PFSK-1 (cell line): ENCODE data around the gene HECTD4.

ENCODE experiments used
- FOXP2 ChIP-seq: optimal IDR thresholded peaks from 2 replicates; pipeline ENCODE3; 2011; ENCODE audit warnings: borderline replicate concordance, control low read depth, inconsistent platforms; ENCODE audit not compliant: insufficient read depth; ENCODE audit errors: extremely low read length, extremely low read depth
- POLR2AphosphoS5 ChIP-seq: IDR thresholded peaks from 2 replicates; pipeline ENCODE4 v1.6.1; 2012; ENCODE audit warnings: low read depth, mild to moderate bottlenecking, control low read depth, low read length, moderate library complexity
- SIN3A ChIP-seq: IDR thresholded peaks from 2 replicates; pipeline ENCODE4 v1.6.1; 2012; ENCODE audit warnings: mild to moderate bottlenecking, low read length, moderate library complexity, borderline replicate concordance; ENCODE audit not compliant: insufficient read depth
- TAF1 ChIP-seq: IDR thresholded peaks from 2 replicates; pipeline ENCODE4 v1.6.1; 2012; ENCODE audit warnings: low read length, control low read depth, borderline replicate concordance; ENCODE audit not compliant: insufficient read depth
- TF ChIP-seq, protein P1 (sequence below), 2 experiments: IDR thresholded peaks; 2 replicates each; pipeline versions ENCODE4 v1.6.1 to v1.8.0; 2011 to 2012; ENCODE audit warnings: low read depth in 2 of 2, low read length in 2 of 2, control low read depth in 1 of 2, inconsistent platforms in 1 of 2, mild to moderate bottlenecking in 1 of 2, moderate library complexity in 1 of 2; ENCODE audit not compliant: insufficient read depth in 1 of 2

HECTD4 gene

DNA sequence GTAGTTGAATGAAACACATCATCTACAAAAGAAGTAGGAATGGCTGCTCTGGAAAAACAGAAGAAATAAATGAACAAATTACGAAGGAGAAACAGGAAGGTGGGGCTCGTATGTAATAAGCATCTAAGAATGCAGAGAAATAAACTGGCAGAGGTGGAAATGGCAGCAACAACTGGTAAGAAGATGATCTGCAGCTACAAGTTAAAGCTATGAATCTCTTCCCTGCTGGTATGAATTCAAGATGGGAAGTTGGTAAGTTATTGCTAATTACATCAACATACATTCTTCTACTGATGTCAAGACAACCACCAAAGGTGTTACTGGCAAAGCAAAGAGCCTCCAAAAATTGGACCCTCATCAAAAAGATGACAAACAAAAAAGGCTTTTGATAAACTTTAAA, 59.8 kb downstream of the HECTD4 start:
- no peak for TF ChIP-seq SIN3A
- TF ChIP-seq, protein P1, sequence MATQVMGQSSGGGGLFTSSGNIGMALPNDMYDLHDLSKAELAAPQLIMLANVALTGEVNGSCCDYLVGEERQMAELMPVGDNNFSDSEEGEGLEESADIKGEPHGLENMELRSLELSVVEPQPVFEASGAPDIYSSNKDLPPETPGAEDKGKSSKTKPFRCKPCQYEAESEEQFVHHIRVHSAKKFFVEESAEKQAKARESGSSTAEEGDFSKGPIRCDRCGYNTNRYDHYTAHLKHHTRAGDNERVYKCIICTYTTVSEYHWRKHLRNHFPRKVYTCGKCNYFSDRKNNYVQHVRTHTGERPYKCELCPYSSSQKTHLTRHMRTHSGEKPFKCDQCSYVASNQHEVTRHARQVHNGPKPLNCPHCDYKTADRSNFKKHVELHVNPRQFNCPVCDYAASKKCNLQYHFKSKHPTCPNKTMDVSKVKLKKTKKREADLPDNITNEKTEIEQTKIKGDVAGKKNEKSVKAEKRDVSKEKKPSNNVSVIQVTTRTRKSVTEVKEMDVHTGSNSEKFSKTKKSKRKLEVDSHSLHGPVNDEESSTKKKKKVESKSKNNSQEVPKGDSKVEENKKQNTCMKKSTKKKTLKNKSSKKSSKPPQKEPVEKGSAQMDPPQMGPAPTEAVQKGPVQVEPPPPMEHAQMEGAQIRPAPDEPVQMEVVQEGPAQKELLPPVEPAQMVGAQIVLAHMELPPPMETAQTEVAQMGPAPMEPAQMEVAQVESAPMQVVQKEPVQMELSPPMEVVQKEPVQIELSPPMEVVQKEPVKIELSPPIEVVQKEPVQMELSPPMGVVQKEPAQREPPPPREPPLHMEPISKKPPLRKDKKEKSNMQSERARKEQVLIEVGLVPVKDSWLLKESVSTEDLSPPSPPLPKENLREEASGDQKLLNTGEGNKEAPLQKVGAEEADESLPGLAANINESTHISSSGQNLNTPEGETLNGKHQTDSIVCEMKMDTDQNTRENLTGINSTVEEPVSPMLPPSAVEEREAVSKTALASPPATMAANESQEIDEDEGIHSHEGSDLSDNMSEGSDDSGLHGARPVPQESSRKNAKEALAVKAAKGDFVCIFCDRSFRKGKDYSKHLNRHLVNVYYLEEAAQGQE (IDR thresholded peaks at IDR 0.05; ENCODE audit: insufficient read depth in 1 of 2, low read depth in 2 of 2, low read length in 2 of 2), result no peak
- no peak for TF ChIP-seq FOXP2
- no peak for TF ChIP-seq TAF1
- no peak for TF ChIP-seq POLR2AphosphoS5

DNA sequence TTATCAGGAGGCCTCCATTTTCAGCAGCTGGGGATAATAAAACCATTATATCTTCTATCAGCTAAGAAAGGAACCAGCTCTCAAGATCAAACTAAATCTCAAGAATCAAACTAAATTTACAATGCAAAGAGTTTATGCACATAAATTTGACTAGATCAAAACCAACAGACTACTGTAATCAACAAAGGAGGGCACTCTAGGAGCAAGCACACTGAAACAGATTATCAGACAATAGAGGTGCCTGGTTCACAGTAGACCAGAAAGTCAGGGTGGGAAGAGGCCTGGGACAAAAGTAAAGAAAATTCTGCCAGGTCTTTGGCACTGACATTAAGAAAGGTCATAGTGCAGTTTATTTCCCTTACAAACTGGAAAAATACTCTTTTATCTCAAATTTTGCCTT, 61.0 kb downstream of the HECTD4 start:
- TF ChIP-seq, protein P1 (IDR thresholded peaks at IDR 0.05; ENCODE audit: insufficient read depth in 1 of 2, low read depth in 2 of 2, low read length in 2 of 2), result no peak
- TF ChIP-seq SIN3A (no peak), POLR2AphosphoS5 (no peak), FOXP2 (no peak), TAF1 (no peak)

DNA sequence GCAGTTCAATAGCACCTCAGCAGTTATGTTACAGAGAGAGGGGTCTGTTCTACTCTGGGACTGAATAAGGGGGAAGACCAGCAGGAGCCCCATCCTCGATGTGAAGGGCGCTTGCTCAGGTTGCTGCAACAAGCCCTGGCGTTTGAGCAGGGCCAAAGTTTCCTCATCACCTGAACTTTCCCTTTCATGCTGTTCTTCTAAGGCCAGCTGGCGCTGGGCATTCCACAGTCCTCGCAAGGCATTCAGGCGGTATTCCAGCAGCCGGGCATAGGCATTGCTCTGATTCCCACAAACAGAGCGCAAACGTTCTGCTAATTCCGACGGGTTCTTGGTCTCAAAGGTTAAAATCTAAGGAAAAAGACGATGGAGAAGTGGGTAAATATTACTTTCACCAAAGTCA, 62.8 kb downstream of the HECTD4 start:
- no peak for TF ChIP-seq SIN3A
- TF ChIP-seq FOXP2, result no peak
- TF ChIP-seq, protein P1 (IDR thresholded peaks at IDR 0.05; ENCODE audit: insufficient read depth in 1 of 2, low read depth in 2 of 2, low read length in 2 of 2), result no peak
- no peak for TF ChIP-seq POLR2AphosphoS5
- no peak for TF ChIP-seq TAF1

DNA sequence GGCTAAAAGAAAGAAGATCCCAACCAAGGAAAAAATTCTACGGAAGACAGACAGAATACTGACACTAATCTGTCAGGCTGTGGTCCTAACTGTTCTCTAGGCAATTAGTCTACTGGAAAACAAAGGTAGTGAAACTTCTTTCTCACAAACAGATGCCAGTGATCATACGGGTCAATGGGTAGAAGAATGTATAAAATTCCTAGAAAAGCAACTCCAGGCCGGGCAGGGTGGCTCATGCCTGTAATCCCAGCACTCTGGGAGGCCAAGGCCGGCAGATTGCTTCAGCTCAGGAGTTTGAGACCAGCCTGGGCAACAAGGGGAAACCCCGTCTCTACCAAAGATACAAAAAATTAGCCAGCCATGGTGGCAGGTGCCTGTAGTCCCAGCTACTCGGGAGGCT, 64.8 kb downstream of the HECTD4 start:
- TF ChIP-seq, protein P1 (IDR thresholded peaks at IDR 0.05; ENCODE audit: insufficient read depth in 1 of 2, low read depth in 2 of 2, low read length in 2 of 2), result no peak
- TF ChIP-seq SIN3A (no peak), FOXP2 (no peak), POLR2AphosphoS5 (no peak), TAF1 (no peak)

DNA sequence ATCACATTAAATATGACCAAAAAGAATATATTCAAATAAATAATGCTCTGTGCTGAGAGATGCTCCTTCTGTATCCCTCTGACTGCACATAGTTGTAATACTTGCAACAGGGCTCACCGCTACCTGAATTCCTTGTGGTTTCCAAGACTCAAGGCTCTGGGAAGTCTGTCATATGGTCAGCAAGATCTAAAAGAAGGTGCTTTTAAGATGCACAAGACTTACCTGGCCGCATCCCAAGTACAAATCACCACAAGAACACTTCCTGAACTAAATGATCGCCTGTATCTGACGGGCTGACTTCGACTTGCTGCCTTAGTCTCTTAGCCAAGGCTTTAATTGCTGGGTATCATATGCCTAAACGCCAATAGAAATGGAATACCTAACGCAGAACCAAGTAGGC, 67.2 kb downstream of the HECTD4 start:
- TF ChIP-seq TAF1 (no peak), FOXP2 (no peak), POLR2AphosphoS5 (no peak), SIN3A (no peak)
- TF ChIP-seq, protein P1 (IDR thresholded peaks at IDR 0.05; ENCODE audit: insufficient read depth in 1 of 2, low read depth in 2 of 2, low read length in 2 of 2), result no peak
